B cell (primary cell): ENCODE measurements around the gene PRDX2. TPM values are rescaled to one million over a fixed set of nuclear protein-coding genes. Genes with fewer than 3 reads are reported as not detected.

Source experiments
- ATAC-seq: fragments of 200-7000 bp; cut with Tn5 transposase; one replicate; pipeline ENCODE4 v1.10.0; 2021; ENCODE audit warnings: low read depth, mild to moderate bottlenecking, moderate number of reproducible peaks, moderate library complexity
- CTCF ChIA-PET: fragments of 350-600 bp; sonication (Branson Sonifier 250); formaldehyde crosslinking; loops from one replicate; lab custom pipeline; 2021; ENCODE audit warnings: antibody characterized with exemption, inconsistent platforms; lab: Charles Lee
- POLR2A ChIA-PET: fragments of 350-600 bp; sonication (Branson Sonifier 250); formaldehyde crosslinking; loops from one replicate; lab custom pipeline; 2021; ENCODE audit warnings: antibody characterized with exemption; lab: Charles Lee
- DNase-seq: peaks from one replicate; pipeline ENCODE4 v3.0.0; 2013
- H2AFZ ChIP-seq: 2 replicates; pipeline ENCODE4 v1.6.1; 2012; ENCODE audit warnings: mild to moderate bottlenecking, low read depth, low read length; ENCODE audit not compliant: insufficient read depth, poor library complexity, severe bottlenecking
- H3K27ac ChIP-seq, 2 donors: 1 replicate in 1 of 2; 2 replicates in 1 of 2; pipeline ENCODE4 v1.5.1; 2012 to 2013; ENCODE audit warnings: low read length in 2 of 2, mild to moderate bottlenecking in 2 of 2, moderate library complexity in 1 of 2
- H3K27me3 ChIP-seq, 4 experiments: fragments of 200-600 bp in 1 of 4; sonication (generic) in 1 of 4; replicated peaks in 1 of 4; 1 replicate in 2 of 4; 2 replicates in 2 of 4; pipeline versions ENCODE4 v1.6.1 to v1.7.0; 2013 to 2016; ENCODE audit warnings: low read length in 3 of 4, mild to moderate bottlenecking in 2 of 4, mixed read lengths in 1 of 4, moderate library complexity in 1 of 4; ENCODE audit not compliant: insufficient read depth in 4 of 4, control insufficient read depth in 3 of 4; ENCODE audit errors: control extremely low read depth in 1 of 4
- H3K36me3 ChIP-seq, 2 experiments: replicated peaks in 1 of 2; 1 replicate in 1 of 2; 2 replicates in 1 of 2; pipeline versions ENCODE4 v1.6.1 to v1.7.1; 2013; ENCODE audit warnings: low read length in 1 of 2; ENCODE audit not compliant: insufficient read depth in 2 of 2, control insufficient read depth in 1 of 2; ENCODE audit errors: control extremely low read depth in 1 of 2, extremely low read depth in 1 of 2
- H3K4me1 ChIP-seq, 2 donors: fragments of 200-600 bp in 1 of 2; sonication (generic) in 1 of 2; 1 replicate in 1 of 2; 2 replicates in 1 of 2; pipeline versions ENCODE4 v1.5.1 to v1.6.1; 2013 to 2017; ENCODE audit warnings: low read length in 2 of 2; ENCODE audit not compliant: control insufficient read depth in 2 of 2, insufficient read depth in 2 of 2
- H3K4me2 ChIP-seq: replicated peaks from 2 replicates; pipeline ENCODE3; 2012; ENCODE audit warnings: mild to moderate bottlenecking, low read depth, low read length; ENCODE audit not compliant: poor library complexity, severe bottlenecking
- H3K4me3 ChIP-seq, 5 experiments: fragments of 200-600 bp in 1 of 5; sonication (generic) in 1 of 5; 1 replicate in 3 of 5; 2 replicates in 2 of 5; pipeline versions ENCODE4 v1.5.1 to v1.7.0; 2011 to 2016; ENCODE audit warnings: low read length in 4 of 5, mild to moderate bottlenecking in 4 of 5, low read depth in 2 of 5, control low read depth in 1 of 5, moderate library complexity in 1 of 5; ENCODE audit not compliant: insufficient read depth in 1 of 5; ENCODE audit errors: control extremely low read depth in 1 of 5, extremely low read depth in 1 of 5
- H3K79me2 ChIP-seq: fragments of 200-600 bp; sonication (generic); one replicate; pipeline ENCODE4 v1.6.0; 2016; ENCODE audit warnings: low read length; ENCODE audit not compliant: control insufficient read depth, insufficient read depth
- H3K9ac ChIP-seq: fragments of 200-600 bp; sonication (generic); 2 replicates; pipeline ENCODE4 v1.6.1; 2017; ENCODE audit warnings: mild to moderate bottlenecking, low read length, moderate library complexity
- H3K9me3 ChIP-seq, 3 donors: one replicate each; pipeline versions ENCODE4 v1.6.1 to v1.7.1; 2013; ENCODE audit warnings: low read length in 2 of 3; ENCODE audit not compliant: control insufficient read depth in 2 of 3, insufficient read depth in 1 of 3; ENCODE audit errors: control extremely low read depth in 1 of 3
- H4K20me1 ChIP-seq: 2 replicates; pipeline ENCODE4 v1.6.0; 2012; ENCODE audit warnings: mild to moderate bottlenecking, low read length; ENCODE audit not compliant: insufficient read depth, control insufficient read depth, poor library complexity, severe bottlenecking
- H3K27ac Mint-ChIP-seq: one replicate; pipeline ENCODE4 v1.8.0; 2021; ENCODE audit warnings: mixed read lengths
- H3K27me3 Mint-ChIP-seq: one replicate; pipeline ENCODE4 v1.8.0; 2021; ENCODE audit warnings: mixed read lengths
- H3K4me1 Mint-ChIP-seq: one replicate; pipeline ENCODE4 v1.8.0; 2021; ENCODE audit warnings: mixed read lengths
- H3K4me3 Mint-ChIP-seq: one replicate; pipeline ENCODE4 v1.8.0; 2021; ENCODE audit warnings: mixed read lengths
- H3K9me3 Mint-ChIP-seq: one replicate; pipeline ENCODE4 v1.8.0; 2022; ENCODE audit warnings: mixed read lengths; ENCODE audit not compliant: insufficient read depth
- EZH2 ChIP-seq: IDR thresholded peaks from 2 replicates; pipeline ENCODE4 v1.6.1; 2012; ENCODE audit warnings: borderline replicate concordance, low read depth, mild to moderate bottlenecking, moderate library complexity, low read length; ENCODE audit not compliant: insufficient read depth, poor library complexity, severe bottlenecking
- WGBS: methylation state at CpG from one replicate; pipeline ENCODE4 v1.1.5; 2013; ENCODE audit warnings: missing lambda C conversion rate; ENCODE audit not compliant: insufficient coverage; 5-methylcytosine and 5-hydroxymethylcytosine counted together
- intact Hi-C: fragments of 100-400 bp; cut with micrococcal nuclease; formaldehyde crosslinking; loops from one replicate; pipeline ENCODE4 v1.10.0; 2022
- polyA plus RNA-seq: library from polyadenylated mRNA; depleted of rRNA; stranded (reverse); fragments of >200 nt; gene quantifications from 2 replicates; pipeline ENCODE4 v1.2.3, GENCODE V29; 2012
- total RNA-seq, 2 donors: library from RNA; stranded (reverse); fragments of 120-200 nt in 1 of 2; gene quantifications; 1 replicate in 1 of 2; 2 replicates in 1 of 2; pipeline versions ENCODE4 v1.2.3 to v1.2.4, GENCODE V29; 2013 to 2022
- TF ChIP-seq, protein P1 (sequence below): fragments of 200-600 bp; IDR thresholded peaks from one replicate; pipeline ENCODE4 v1.8.0; 2022; ENCODE audit warnings: antibody characterized with exemption, mild to moderate bottlenecking

Gene PRDX2
- total and polyA plus RNA-seq, 2 donors (not counting 1 experiment from before 2014, with no cell fraction given), result 45.5 to 66.1 TPM

DNA sequence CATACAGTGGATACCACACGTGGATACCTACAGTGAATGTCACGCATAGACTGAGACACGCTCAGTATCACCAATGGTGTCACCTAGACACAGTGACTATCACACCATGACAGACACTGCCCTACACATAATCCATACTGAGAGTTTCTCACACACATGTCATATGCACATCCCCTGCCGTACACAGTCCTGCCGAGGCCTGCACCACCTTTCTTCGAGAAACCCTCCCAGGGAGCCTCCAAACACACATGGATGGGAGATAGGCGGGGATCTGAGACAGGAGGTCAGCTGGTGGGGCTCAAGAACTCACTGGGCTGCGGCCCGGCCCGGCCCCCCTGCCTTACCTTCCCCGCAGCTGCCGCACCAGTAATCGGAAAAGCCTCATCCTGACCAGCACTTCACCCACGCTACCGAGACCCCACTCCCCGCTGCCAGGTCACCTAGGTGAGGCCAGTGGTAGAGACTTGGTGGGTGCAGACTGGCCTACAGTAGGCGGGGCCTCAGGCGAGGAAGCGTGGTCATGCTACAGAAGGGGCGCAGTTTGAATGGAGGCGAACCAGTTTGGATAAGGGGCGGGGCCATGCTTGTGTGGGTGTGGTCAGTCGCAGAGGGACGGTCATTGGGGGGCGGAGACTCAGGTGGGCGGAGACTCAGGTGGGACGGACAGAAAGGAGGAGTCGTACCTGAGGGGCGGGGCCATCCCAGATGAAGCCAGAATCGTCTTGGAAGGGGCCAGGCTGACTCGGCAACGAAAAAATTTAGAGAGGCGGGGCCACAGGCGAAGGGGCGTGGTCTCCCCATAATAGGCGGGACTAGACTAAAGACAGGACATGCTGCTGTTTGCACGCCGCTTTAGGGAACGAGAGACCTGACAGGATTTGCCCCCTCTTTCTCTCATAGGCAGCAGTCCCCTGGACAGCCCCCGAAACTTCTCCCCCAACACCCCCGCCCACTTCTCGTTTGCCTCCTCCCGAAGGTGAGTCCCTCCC lies 38.8 kb upstream of the PRDX2 start:
- Histone ChIP-seq H3K36me3 (no peaks in the 10 kb centered on the region), H3K27me3 (peaks cover 6 to 91% (median 50%) of the 10 kb centered on the region in 4 experiments), H3K9me3 (peaks cover 0 to 31% (median under 1%) of the 10 kb centered on the region in 3 donors), H3K4me2 (peak overlapping the region; percentile 69), H3K4me1 (peaks cover 29 to 41% of the 10 kb centered on the region in 2 donors), H3K9ac (peak overlapping the region; percentile 15), H3K4me3 (peak overlapping the region in 1 of 5 experiments; percentile 29), H2AFZ (peak overlapping the region; percentile 9), H3K79me2 (no peaks in the 10 kb centered on the region), H3K27ac (no peak overlapping the region), H4K20me1 (no peaks in the 10 kb centered on the region)
- CTCF ChIA-PET, result interaction anchor here (0.6 kb wide), 1 partner anchor 102 kb away, joined by 3 read pairs; no protein-coding TSS in a partner anchor
- H3K27ac Mint-ChIP-seq, result no peak overlapping the region
- peaks cover 39% of the 10 kb centered on the region for H3K4me1 Mint-ChIP-seq
- peak; percentile 22 for ATAC-seq
- 33% methylated on average over 43 of the region's 43 CpGs for WGBS
- H3K27me3 Mint-ChIP-seq, result peaks cover 66% of the 10 kb centered on the region
- DNase-seq, result peak; percentile 57
- TF ChIP-seq, protein P1, sequence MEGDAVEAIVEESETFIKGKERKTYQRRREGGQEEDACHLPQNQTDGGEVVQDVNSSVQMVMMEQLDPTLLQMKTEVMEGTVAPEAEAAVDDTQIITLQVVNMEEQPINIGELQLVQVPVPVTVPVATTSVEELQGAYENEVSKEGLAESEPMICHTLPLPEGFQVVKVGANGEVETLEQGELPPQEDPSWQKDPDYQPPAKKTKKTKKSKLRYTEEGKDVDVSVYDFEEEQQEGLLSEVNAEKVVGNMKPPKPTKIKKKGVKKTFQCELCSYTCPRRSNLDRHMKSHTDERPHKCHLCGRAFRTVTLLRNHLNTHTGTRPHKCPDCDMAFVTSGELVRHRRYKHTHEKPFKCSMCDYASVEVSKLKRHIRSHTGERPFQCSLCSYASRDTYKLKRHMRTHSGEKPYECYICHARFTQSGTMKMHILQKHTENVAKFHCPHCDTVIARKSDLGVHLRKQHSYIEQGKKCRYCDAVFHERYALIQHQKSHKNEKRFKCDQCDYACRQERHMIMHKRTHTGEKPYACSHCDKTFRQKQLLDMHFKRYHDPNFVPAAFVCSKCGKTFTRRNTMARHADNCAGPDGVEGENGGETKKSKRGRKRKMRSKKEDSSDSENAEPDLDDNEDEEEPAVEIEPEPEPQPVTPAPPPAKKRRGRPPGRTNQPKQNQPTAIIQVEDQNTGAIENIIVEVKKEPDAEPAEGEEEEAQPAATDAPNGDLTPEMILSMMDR, result no peak
- no peak for TF ChIP-seq EZH2
- no peaks in the 10 kb centered on the region for H3K9me3 Mint-ChIP-seq
- POLR2A ChIA-PET, result interaction anchor here (0.6 to 0.7 kb wide), 2 partner anchors 22 to 160 kb away, joined by 3 to 4 read pairs; no protein-coding TSS in a partner anchor
- intact Hi-C loops, result no loop called here
- no peak overlapping the region for H3K4me3 Mint-ChIP-seq
